HT1080 (cell line): ENCODE measurements around the gene HRH2. TPM values are rescaled to one million over a fixed set of nuclear protein-coding genes. Genes with fewer than 3 reads are reported as not detected.
A peak's percentile ranks its signal among the peaks of the same experiment; 100 is the strongest.

Experiments used
- DNase-seq: peaks from one replicate; pipeline ENCODE4 v3.0.0-alpha.2; 2015; ENCODE audit warnings: low read depth
- total RNA-seq: library from RNA; depleted of rRNA; stranded (reverse); fragments of >200 nt; shearing (Covaris generic); gene quantifications from 2 replicates; pipeline ENCODE4 v1.2.3, GENCODE V29; 2014

Gene HRH2
- total RNA-seq, 1 experiment from 2014 or later: 4.1 TPM

DNA sequence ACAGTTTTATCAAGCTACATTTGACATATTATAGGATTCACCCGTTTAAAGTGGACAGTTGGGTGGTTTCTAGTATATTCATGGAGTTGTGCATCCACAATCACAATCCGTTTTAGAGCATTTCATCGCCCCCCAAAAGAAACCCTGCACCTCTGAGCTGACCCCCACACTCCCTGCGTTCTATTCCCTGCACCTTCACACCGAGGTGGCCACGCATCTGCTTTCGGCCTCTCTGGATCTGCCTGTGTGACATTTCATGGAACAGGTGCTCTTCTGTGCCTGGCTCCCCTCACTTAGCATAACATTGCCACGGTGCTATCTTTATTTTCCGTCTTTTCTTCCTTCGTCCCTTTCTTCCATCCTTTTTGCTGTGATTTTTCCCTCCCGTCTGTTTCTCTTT is 32.7 kb downstream of the HRH2 start:
- no peak for DNase-seq

DNA sequence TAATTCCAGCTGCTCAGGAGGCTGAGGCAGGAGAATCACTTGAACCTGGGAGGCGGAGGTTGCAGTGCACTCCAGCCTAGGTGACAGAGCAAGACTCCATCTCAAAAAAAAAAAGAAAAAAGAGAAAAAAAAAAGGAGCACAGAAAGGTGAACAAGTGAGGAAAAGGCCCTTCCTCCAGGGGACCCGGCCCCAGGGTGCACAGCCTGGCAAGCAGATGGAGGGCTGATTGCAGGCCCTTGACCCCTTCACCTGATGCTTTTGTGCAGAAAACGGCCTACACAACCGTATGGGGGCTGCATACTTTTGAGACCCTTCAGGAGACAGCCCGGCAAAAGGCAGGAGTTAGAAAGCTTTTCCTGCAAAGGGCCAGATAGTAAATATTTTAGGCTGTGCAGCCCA is 33.9 kb downstream of the HRH2 start:
- DNase-seq: no peak

DNA sequence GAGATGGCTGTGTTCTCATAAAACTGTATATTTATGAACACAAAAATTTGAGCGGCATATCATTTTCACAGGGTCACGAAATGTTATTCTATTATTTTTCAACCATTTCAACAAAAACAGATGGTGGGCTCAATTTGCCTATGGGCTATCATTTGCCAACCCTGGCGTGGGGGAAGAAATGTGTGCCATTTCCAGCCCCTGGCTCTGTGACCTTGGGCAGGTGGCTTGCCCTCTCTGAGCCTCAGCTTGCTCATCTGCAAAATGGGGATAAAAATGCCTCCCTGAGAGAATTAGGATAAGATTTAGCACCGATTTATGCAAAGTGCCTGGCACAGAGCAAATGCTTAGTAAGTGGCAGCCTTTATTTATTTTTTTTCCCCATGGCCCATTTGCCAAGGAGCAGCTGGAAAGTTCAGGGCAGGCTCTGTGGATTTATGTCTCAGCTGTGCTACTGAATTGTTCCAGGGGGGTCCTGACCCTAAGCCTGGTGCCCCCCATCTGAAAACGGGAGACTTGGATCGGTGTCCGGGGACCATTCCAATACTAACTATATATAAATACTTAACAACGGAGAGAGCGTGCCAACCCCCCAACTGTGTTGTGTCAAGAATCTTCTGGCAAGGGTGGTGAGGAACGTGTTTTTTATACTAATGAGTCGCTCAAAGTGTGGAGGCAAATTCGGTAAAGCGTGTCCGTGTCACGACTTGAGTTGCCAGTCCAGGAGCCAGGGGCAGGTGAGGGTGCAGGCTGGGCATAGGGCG is 34.5 kb downstream of the HRH2 start:
- no peak for DNase-seq

DNA sequence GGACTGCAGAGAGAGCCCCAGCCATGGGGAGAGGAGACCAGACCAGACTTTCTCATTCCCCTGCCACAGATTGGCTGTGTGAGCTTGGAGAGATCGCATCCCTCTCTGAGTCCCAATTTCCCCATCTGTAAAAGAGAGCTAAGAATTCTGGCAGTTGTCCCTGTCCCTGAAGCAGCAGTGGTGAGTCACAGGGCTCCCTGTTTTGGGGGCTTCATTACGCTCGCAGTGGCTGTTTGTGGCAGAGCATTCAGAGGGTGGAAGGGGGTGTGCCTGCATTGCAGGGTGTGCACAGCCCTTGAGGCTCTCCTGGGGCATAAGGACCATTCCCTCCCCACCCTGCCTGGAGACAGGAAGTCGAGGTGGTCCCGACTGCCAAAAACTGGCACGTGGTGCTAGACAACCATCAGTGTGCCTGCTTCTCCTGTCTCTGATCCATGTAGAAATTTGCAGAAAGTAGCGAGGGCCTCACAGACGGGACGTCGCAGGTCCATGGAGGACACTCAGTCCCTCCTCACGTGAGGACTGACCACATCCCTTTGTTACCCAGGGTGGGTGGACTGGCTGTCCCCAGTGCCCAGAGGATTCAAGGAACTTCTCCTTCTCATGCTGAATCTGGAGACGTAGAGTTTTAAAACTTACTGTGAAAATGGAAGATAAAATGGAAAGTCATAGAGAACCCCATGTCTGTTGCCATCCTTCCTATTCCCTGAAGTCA is 35.3 kb downstream of the HRH2 start:
- DNase-seq: no peak

DNA sequence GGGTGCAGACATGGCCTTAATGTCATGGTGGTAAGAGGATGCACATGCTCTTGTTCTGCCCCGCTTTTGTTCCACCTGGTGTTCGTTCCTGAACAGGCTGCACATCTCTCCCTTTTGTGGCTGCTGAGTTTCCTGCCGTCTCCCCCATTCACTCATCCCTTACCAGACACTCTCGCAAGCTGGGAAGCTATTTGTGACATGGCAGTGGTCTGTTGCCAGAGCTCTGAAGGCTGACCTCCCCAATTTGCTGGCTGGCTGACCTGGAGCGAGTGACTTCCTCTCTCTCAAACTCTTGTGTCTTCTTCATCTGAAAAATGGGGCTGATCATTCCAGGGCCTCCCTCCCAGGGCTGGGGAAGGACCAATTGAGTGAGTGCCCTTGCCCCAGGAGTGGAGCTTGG is 35.9 kb downstream of the HRH2 start:
- no peak for DNase-seq

DNA sequence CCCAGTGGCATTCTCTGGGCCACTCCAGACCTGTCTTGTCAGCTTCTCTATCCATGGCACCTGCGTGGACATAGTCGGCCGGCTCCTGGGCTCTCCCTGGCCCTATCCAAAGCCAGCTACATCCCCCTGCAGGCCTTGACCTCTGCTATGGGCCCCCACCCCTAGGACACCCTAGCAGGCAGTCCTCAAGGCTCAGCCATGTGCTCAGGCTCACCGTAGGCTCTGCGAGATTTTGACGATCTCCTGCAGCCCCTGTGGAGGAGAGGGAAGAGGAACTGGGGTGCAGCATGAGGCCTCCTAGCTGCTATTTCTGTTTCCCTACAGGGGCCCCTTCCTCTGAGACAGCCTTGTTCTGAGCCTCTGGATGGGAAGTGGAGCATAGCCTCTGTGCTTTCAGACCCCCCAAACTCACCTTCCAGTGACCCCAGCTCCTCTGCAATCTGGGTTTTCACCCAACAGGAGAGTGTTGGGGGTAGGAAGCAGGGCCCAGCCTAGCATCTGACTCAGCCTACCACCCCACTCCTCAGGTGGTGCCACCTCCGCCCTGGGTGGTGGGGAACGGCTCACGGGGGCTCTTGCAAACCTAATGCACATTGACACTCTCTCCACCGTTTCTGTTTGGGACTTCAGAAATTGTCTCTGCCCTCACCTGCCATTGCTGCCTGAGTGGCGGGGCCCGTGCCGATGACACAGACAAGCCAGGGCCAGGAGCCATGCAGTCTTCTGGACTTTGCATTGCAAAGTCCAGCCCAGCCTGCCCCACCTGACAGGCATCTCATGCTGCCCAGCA is 36.7 kb downstream of the HRH2 start:
- no peak for DNase-seq

DNA sequence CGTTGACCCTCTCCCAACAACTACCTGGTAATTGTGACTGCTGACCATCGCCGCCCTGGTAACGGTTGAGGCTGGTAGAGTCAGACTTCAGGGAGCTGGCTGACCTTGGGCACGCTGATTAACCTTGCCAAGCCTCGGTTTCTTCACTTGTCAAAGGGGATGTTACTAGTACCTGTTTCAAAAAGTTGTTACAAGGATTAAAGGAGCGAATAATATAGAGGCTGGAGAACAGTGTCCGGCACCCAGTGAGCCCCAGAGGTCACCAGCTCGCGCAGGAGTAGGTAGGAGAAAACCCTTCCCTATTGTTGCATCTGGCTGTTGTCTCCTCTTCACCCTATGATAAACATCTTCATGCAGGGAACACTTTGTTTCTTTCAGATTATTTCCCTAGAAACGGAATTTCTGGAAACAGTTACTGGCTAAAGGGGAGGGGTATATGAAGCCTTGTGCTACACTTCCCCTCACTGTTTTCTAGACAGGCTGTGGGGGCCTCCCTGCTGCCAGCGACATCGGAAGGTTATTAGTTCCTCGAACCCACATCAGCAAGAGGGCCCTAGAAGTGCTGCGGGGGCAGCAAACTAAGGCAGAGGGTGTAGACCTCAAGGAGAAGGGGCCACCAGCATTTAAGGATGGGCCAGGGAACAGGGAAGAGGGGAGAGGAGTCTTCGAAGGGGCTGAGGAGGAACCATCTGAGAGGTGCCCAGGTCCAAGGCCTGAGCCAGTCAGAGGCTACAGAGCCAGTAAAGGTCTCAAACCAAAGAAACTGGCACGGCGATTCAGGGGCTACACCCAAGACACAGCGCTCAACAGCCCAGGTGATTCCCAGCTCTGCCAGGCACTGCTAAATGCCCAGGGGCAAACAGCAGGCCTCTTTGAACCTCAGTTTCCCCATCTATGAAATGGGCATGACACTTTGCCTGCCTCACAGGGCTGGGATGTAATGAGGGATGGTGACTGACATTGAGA is 37.6 kb downstream of the HRH2 start:
- no peak for DNase-seq

DNA sequence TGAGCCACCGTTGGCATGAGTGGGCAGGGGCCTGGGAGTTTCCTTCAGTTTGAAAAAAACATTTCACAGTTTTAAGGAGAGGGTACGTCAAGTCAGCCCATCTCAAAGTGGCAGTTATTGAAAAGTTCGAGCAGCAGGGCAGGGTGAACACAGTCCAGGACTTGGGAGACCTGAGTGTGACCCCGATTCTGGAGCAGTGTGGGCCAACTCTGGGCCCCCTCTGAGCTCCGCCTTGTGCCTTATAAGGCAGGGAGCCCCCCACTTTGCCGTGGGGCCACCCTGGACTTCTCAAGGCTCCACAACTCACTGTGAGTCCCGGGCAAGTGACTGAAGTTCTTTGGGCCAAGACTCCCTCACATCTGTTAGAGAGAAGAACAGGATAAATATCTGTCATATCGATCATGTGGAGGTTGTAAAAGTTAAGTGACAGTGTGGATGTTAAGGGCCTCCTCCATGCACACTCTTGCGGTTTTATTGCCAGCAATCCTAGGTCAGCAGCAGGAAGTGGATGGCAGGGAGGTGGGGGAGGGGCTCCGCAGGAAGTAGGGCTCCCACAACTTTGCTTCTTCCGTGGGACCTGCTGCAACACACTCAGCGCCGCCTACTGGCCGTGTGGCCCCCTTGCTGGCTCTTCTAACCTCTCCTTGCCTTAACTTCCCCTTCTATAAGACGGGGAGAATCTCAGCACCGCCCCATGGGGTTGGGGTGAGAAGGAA is 38.4 kb downstream of the HRH2 start:
- DNase-seq: peak; percentile 86

DNA sequence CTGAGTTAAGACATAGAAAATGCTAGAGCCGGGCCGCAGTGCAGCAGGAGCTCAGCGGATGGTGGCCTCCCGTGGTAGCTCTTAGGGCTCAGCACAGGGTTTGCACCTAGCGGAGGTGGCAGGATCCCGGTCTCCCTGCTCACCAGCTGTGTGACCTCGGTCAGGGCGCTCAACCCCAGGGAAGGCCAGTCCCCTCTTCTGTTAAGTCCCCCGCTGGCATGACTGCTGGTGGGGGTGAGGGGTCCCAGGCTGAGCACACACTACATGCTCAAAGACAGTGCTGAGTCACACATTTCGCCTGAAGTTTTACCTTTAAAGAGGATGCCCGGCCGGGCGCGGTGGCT is 39.0 kb downstream of the HRH2 start:
- DNase-seq: no peak

DNA sequence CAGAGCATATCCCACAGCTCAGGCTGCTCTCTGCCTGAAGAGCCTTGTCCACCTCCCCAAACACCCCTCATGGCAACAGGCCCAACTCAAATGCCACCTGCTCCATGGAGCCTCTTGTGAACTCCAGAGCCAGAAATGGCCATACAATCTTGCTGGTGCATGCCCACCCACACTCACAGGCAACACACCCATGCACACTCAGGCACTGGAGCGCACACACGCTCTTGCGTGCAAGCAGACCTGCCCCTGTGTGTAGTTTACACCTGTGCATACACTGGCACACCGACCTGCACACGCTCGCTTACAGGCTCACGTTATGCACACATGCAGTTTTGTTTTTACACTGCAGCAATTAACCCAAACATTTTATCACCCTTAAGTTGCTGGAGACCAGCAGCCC is 40.0 kb downstream of the HRH2 start:
- no peak for DNase-seq

DNA sequence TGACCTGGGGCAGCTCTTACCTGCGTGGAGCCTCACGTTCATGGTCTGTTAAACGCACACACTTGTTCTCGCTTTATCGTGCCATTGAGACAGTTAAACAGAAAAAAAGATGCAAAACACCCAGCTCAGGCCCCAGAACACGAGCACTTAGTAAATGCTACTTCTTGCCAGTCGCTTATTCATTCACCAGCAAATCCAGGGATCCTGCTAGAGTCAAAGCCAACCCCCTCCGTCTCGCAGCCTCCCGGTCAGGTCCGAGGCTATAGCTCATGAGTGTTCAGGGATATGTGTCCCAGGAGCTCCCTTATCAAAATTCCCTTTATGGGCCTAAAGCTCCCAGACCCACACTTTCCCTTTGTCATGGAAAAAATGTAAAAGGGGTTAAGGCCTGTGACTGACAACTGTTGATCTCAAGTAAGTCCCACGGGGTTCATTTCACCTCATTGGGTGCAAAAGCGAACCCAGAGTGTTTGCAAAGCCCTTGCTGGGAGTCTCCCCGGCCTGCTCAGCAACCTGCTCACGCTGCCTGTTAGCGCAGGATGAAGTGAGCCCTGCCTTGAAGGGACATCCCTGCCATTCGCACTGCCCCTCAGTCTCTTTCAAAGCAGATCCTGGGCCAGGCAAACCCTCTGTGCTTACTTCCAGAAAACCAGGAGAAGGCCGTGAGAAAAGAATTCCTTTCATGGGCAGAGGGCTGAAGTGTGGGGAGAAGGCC is 40.7 kb downstream of the HRH2 start:
- no peak for DNase-seq

DNA sequence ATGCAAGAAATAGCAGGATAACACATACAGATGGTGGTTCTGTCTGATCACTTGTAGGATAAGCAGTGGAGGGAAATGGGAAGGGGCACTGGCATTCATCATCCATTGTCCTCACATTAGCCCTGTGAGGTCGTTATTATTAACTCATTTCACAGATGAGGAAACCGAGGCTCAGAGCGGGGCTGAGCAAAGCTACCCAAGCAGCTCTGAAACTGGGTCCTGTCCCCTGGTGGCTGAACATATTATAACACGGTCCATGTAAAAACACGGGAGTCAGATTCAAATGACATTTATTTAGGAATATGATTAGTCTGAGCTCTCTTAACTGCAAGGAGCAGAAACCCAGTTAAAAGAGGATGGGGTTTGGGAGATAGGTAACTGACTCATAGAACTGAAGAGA is 43.1 kb downstream of the HRH2 start:
- peak; percentile 24 for DNase-seq

DNA sequence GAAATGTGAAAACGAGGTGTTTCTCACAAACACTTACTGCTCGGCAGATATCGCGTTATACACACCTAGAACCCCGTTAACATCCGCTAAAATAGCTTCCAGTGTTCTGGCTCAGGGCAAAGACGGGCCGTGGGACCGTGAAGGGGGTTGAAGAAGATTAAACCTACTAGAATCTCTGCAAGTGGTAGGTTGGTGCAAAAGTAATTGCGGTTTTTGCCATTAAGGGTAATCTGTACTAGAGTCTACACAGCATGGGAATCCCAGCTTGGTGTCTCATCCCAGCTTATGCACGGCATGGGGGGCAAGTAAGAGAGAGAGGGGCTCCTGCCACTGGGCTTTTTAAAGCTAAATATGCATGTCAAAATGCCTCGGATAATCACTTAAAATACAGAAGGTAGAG is 43.9 kb downstream of the HRH2 start:
- DNase-seq: no peak

DNA sequence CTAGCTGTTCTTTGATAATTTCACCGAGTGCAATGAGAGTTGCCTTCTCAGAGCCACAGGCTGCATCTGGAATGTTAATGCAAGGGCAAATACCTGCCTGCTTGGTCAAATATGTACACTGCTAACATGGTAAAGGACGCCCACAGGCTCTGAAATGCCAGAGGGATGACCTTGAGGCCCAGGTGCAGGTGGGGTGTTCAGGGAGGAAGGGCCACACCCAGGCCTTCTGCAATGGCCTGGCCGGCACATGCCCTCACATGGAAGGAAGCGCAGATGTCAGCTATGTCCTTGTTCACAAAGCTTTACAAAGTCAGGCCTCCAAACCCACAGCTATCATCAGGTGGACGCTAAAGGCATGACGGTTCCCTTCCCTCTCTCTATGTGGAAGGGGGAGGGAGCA is 48.6 kb downstream of the HRH2 start:
- DNase-seq: no peak

DNA sequence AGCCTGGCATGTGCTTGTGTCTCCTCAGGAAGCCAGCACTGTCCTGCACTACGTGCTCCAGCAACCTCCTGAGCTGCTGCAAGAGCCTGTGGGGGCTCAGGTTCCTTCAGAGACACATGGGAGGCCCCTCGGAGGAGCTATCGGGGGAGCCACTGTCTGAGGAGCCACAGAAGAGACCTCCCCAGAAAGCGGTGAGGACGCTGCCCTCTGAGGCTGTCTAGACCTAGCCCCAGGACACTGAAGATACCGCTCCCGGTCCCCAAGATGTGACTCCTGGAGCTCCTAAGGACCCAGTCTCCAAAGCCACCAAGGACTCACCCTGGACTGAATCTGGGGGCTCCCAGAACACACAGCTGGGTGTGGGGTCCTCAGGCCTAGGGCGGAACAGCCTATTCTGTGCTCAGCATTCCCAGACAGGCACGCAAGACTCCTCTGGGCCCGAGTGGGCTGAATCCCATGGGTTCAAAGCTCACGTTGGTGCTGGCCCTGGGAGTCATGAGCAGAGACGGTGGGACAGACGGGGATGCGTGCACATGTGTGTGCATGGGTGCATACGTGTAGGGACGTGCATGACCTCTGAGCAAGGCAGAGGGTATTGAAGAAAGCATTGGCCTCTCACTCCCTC is 50.0 kb downstream of the HRH2 start:
- no peak for DNase-seq

DNA sequence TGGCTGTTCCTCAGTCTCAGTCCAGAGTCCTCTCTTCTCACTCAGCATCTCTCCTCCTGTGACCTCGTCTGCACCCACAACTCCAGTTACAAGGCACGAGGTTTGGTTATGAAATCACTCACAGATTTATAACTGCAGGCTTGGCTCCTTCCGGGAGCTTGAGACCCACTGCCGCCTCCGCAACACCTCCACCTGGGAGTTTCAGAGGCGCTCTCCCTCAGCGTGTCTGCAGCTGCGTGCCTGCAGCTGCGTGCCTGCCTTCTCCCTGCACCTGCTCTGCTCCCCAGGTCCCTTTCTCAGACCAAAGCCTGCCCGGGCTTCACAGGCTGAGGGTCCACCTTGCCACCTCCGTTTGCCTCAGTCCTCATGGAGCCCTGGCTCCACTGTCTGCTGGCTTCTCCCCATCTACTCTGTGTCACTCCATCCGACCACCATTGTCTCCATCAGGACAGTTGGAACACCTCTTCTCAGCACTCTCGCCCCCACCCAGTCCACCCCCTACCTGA is 51.5 kb downstream of the HRH2 start:
- no peak for DNase-seq

DNA sequence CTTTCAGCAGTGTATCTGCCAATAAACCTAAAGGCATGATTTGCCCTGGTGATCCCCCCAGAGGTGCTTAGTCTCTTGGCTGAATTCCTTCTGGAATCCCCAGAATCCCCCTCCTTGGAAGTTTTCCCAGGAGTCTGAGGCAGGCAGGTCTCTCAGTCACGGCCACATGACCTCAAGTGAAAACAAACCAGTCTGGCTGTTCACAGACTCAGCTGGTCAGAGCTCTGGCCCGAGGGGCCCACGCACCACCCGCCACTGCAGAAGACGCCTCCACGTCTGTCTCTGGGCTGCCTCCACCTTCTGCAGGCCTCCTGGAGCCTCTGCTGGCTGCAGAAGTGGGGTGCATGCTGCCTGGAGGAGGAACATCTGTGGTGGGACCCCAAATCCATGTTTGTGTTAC is 52.5 kb downstream of the HRH2 start:
- DNase-seq: no peak

DNA sequence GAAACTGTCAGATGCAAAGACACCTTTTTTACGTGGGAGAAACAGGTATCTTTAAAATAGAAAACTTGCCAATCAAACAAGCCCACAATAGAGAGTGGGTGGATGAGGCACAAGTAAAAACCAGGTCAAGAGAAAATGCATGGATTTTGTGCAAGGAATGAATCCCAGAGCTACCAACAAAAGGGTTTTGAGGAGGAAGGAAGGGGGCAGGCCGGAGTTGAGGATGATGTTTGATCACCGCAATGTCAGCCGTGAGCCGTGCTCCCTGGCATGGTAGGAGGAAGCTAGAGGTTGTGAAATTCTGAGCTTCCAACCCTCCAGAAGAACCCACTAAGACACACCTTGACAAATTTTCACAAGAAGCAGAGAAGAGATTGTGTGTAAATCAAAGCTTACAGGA is 53.2 kb downstream of the HRH2 start:
- no peak for DNase-seq
